NCI-H1417 treated with DMSO at 0.1 percent for 48 hours (cell line): ENCODE measurements around the gene ADGRG2.

ENCODE experiments used
- DNase-seq: peaks from one replicate; lab custom pipeline; 2025; lab: John Stamatoyannopoulos, UW

Gene ADGRG2

GRCh38 chrX:18956303-18957032, 165.8 kb downstream of the ADGRG2 start:
- no peak for DNase-seq

- DNase-seq = no peak
These were observed 166.6 kb downstream of the ADGRG2 start for GRCh38 chrX:18955676-18956075.

DNA sequence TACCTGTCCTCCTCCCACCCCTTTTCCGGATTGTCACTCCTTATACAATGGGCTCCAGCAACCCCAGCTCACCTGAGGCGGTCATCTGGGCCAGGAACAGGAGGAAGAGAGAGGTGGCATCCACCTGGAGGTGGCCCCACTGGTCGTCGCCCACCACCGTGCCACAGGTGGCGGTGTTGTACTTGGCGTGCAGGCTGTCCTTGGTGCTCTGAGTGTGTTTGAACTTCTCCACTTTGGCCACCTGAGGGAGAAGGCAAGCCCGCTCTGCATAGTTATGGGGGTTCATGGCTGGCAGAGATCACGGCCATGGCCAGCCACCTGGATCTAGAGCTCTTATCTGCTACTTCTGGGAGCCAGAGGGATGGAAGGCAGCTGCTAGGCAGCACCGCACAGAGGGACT, 171.2 kb downstream of the ADGRG2 start:
- DNase-seq = no peak

DNA sequence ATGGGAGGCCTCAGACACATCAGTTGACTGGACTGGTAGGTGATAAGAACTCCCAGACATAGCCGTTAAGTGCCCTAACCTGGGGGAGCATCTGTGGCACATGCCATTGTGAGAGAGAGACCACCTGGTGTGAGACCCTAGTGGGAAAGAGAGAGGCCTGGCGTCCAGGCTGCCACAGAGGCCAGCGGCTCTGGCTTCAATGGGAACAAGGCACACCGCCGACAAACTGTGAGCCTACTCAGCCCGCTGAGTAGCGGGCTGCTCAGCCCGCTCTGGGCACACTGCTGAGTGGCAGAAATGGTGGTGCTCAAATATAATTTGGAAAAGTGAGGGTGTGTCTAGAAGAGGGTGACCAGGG, 172.3 kb downstream of the ADGRG2 start:
- DNase-seq = no peak

GRCh38 chrX:18949291-18949943, 172.9 kb downstream of the ADGRG2 start:
- DNase-seq = no peak

GRCh38 chrX:18946611-18947010, 175.7 kb downstream of the ADGRG2 start:
- no peak for DNase-seq

DNA sequence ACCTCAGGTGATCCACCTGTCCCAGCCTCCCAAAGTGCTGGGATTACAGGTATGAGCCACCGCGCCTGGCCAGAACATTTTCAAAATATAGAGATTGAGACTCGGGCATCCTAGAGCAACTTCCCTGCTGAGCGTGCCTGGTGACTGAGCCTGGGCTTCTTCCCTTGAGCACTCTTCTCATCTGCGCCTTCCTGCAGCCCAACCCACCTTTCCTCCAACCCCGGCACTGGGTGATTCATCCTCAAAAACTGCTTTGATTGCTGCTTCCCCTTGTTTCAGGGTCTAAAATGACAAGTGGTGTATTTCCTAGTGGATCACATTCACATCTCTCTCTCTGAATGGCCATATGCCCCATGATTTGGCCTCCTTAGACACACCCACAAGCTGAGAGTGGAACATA, 176.1 kb downstream of the ADGRG2 start:
- DNase-seq = no peak

- no peak for DNase-seq
These were observed 176.8 kb downstream of the ADGRG2 start for GRCh38 chrX:18945483-18945882.

DNA sequence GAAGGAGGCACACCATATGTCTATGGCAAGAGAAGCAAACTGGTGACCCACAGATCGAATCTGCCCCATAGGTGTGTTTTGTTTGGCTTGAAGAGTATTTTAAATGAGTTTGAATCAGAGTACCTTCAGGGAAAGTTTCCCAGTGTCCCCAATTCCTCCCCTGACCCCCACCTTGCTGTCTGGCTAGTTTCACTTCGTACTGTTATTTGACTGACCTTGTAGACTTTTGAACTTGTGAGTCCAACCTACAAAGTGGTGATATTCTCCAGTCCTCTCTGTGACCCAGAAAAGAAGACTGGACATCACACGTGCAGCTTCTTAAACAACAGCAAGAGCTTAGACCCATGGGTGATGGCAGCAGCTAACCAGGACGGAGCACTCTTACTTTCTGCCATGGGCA, 177.8 kb downstream of the ADGRG2 start:
- no peak for DNase-seq

- DNase-seq = no peak
These were observed 180.4 kb downstream of the ADGRG2 start for GRCh38 chrX:18941896-18942295.
